Panc1 (cell line): Measurements from ENCODE around the gene DNAI2.

Source experiments
- CTCF ChIP-seq: fragments of 450-650 bp; IDR thresholded peaks from 2 replicates; pipeline ENCODE4 v1.5.1; 2017; ENCODE audit warnings: mild to moderate bottlenecking
- POLR2AphosphoS5 ChIP-seq: IDR thresholded peaks from 2 replicates; pipeline ENCODE4 v1.6.1; 2012; ENCODE audit warnings: mild to moderate bottlenecking, low read depth, low read length, moderate library complexity
- REST ChIP-seq, 2 experiments: IDR thresholded peaks; 2 replicates each; pipeline ENCODE4 v1.6.1; 2011 to 2012; ENCODE audit warnings: low read depth in 2 of 2, control low read depth in 1 of 2, low read length in 1 of 2, mild to moderate bottlenecking in 1 of 2, moderate library complexity in 1 of 2; ENCODE audit not compliant: insufficient read depth in 1 of 2
- SIN3A ChIP-seq: IDR thresholded peaks from 2 replicates; pipeline ENCODE4 v1.6.1; 2012; ENCODE audit warnings: low read depth, mild to moderate bottlenecking, low read length, moderate library complexity, borderline replicate concordance; ENCODE audit not compliant: insufficient read depth
- TCF7L2 ChIP-seq: IDR thresholded peaks from 2 replicates; pipeline ENCODE4 v1.6.1; 2011; ENCODE audit warnings: mild to moderate bottlenecking, low read depth, low read length, inconsistent platforms

GRCh38 chr17:74360899-74361229 is 86.8 kb downstream of the DNAI2 start:
- TF ChIP-seq CTCF (no peak), POLR2AphosphoS5 (no peak), REST (IDR thresholded peaks at IDR 0.05; ENCODE audit: insufficient read depth in 1 of 2, low read depth in 2 of 2, low read length in 1 of 2) (no peak), TCF7L2 (no peak), SIN3A (no peak)
